Fibroblast of skin of right quadriceps (primary cell): ENCODE data around the gene SCIMP.
"Not testable (repeated sequence)": the region's sequence is repeated elsewhere in the genome, so short reads cannot be mapped to it uniquely, and the experiment has no call there.

ENCODE experiments used
- DNase-seq: peaks from one replicate; pipeline ENCODE4 v3.0.0-alpha.2; 2013

SCIMP gene

DNA sequence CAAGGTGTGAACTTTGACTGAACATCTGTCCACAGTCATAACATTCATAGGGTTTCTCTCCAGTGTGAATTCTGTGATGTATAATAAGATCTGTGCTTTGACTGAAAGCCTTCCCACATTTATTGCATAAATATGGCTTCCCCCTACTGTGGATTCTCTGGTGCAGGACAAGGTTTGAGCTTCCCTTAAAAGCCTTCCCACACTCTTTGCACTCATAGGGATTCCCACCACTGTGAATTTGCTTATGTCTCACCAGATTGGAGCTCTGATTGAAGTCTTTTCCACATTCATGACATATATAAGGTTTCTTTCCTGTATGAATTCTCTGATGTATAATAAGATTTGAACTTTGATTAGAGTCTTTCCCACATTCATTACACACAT is 51.3 kb downstream of the SCIMP start:
- no peak for DNase-seq

DNA sequence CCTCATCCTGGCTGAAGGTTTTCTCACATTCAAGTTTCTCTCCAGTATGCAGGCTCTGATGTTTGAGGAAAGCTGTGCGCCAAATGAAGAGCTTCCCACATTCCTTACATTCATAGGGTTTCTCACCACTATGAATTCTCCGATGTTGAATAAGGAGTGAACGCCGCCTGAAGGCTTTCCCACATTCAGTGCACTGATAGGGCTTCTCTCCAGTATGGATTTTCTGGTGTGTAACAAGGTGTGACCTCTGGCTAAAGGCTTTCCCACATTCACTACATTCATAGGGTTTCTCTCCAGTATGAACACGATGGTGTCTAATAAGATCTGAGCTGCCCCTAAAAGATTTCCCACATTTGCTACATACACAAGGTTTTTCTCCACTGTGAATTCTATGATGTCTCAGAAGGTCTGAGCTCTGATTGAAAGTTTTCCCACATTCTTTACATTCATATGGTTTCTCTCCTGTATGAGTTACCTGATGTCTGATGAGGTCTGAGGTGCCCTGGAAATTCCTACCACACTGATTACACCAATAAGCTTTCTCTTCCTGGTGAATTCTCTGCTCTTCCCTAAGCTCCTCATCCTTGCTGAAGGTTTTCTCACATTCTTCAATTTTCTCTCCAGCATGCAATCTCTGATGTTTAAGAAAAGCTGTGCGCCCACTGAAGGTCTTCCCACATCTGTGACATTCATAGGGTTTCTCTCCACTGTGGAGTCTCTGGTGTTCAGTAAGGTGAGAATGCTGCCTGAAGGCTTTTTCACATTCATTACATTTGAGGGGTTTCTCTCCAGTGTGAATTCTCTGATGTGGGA is 51.9 kb downstream of the SCIMP start:
- DNase-seq: no peak

DNA sequence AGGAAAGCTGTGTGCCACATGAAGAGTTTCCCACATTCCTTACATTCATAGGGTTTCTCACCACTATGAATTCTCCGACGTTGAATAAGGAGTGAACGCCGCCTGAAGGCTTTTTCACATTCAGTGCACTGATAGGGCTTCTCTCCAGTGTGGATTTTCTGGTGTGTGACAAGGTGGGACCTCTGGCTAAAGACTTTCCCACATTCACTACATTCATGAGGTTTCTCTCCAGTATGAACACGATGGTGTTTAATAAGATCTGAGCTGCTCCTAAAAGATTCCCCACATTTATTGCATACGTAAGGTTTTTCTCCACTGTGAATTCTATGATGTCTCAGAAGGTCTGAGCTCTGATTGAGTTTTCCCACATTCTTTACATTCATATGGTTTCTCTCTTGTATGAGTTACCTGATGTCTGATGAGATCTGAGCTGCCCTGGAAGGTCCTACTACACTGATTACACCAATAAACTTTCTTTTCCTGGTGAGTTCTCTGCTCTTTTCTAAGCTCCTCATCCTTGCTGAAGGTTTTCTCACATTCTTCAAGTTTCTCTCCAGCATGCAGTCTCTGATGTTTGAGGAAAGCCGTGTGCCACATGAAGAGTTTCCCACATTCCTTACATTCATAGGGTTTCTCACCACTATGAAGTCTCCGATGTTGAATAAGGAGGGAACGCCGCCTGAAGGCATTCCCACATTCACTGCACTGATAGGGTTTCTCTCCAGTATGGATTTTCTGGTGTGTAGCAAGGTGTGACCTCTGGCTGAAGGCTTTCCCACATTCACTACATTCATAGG is 53.0 kb downstream of the SCIMP start:
- no peak for DNase-seq

DNA sequence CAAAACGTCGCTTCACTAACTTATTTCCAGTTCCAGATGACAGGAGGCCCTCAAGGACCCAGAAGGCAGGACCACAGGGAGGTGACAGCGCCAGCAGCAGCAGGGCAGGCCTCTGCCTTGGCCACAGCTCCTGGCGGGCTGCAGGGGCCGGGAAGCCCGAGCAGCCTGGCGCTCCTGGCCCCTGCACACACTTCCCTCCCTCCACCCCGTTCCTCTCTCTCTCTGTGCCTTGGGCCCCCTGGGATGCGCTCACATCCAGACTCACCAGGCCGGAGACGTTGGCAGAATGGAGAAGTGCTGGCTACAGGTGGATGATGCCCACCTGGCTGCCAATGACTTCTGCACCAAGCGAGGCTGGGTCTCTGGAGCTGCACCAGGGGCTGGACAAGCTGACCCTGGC is 55.7 kb downstream of the SCIMP start:
- no peak for DNase-seq

DNA sequence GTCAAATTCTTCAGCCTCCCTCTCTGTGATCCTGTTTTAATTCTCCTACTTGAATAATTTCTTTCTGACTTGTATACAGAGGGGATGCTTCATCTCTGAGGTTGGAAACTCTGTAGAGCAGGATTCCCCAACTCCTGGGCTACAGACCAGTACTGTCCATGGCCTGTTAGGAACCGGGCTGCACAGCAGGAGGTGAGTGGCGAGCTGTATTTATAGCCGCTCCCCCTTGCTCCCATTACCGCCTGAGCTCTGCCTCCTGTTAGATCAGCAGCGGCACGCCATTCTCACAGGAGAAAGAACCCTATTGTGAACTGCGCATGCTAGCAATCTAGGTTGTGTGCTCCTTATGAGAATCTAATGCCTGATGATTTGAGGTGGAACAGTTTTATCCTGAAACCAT is 59.6 kb downstream of the SCIMP start:
- not testable (repeated sequence) for DNase-seq

DNA sequence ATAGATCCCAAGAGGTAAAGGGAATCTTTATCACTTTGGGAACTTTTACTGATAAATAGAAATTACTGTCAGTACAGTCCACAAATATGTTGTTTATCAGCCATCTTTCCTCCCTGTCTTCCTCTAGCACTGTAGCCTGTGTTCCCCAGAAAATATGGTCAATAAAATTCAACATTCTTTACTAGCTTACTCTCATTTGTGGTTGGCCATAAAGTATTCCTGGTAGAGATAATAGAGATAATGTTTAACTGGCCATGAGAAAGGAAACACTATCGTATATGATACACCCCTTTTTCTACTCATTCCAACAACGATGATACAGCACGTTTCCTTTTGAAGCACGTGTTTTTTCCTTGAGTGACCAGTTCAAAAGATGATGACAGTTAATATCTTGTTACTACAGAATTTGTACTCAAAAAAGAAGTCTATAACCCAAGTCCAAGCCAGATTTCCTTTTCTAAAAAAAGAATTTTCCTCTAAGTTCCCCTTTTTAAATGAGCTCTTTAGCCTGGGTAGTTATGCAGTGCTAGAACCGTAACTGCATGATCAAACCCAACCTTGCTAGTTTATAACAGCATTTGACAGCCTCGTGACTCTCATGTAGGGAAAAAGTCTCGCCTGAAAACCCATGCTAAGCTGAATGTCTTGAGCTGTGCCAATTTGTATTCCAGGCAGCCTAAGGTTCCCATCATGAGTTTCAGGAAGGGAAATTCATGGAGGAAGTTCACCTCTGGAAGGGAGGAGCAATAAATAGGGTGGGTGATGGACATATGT is 68.7 kb downstream of the SCIMP start:
- DNase-seq: peak; percentile 51

DNA sequence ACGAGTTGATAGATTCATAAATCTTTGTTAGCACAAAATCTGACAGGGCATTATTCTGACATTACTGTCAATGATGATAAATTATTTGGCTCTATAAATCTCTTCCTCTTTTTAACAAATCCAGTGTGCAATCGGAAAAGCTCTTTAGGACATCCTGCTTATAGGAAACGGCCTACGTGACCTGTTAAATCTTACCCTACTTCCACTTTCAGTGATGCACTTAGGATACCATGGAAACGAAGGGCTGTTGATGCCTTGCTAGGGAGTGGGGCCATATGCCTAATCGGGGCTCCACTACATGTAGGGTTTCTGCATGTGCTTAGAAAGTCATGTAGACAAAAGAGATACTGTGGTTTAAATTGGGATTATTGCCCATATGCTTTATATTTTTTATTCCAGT is 70.2 kb downstream of the SCIMP start:
- DNase-seq: no peak

DNA sequence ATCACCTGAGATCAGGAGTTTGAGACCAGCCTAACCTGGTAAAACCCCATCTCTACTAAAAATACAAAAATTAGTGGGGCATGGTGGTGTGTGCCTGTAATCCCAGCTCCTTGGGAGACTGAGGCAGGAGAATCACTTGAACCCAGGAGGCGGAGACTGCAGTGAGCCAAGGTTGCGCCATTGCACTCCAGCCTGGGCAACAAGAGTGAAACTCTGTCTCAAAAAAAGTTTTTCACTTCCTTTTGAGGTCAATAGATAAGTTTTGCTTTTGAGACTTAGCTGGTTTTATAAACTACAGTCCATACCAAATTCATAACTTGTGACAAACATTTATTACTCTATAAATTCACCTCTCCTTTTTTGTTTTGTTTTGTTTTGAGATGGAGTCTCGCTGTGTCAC is 72.9 kb downstream of the SCIMP start:
- DNase-seq: not testable (repeated sequence)

DNA sequence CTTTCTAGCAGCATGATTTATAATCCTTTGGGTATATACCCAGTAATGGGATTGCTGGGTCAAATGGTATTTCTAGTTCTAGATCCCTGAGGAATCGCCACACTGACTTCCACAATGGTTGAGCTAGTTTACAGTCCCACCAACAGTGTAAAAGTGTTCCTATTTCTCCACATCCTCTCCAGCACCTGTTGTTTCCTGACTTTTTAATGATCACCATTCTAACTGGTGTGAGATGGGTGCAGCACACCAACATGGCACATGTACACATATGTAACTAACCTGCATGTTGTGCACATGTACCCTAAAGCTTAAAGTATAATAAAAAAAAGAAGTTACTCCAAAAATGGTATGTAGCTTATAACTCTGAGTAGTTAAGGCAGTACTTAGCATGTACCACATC is 74.0 kb downstream of the SCIMP start:
- not testable (repeated sequence) for DNase-seq
